HuH-7 (cell line): Measurements from ENCODE around the gene ZDHHC5.

ENCODE experiments used
- DNase-seq: peaks from one replicate; pipeline ENCODE4 v3.0.0; 2011; ENCODE audit warnings: low spot score

ZDHHC5 gene

GRCh38 chr11:57667736-57668433 lies at the start of gene ZDHHC5:
Gene ZDHHC5, plus strand, starts transcription at chr11:57668114. Its CDS starts 4,977 bp downstream, at chr11:57673091.
- peak; percentile 100 for DNase-seq

- no peak for DNase-seq
Observed at GRCh38 chr11:57618438-57618837, 49.5 kb upstream of the ZDHHC5 start.

GRCh38 chr11:57619331-57619730 lies 48.6 kb upstream of the ZDHHC5 start:
- no peak for DNase-seq

GRCh38 chr11:57620467-57620866 lies 47.4 kb upstream of the ZDHHC5 start:
- DNase-seq, result no peak

- DNase-seq, result no peak
Observed at GRCh38 chr11:57622263-57622662, 45.7 kb upstream of the ZDHHC5 start.

- DNase-seq, result no peak
Observed at GRCh38 chr11:57624864-57625263, 43.0 kb upstream of the ZDHHC5 start.

GRCh38 chr11:57626895-57627294 lies 41.0 kb upstream of the ZDHHC5 start:
- no peak for DNase-seq

- DNase-seq, result no peak
Observed at GRCh38 chr11:57630171-57630570, 37.7 kb upstream of the ZDHHC5 start.

- DNase-seq, result no peak
Observed at GRCh38 chr11:57632116-57632515, 35.8 kb upstream of the ZDHHC5 start.

GRCh38 chr11:57633394-57634070 lies 34.4 kb upstream of the ZDHHC5 start:
- DNase-seq, result no peak

- no peak for DNase-seq
Observed at GRCh38 chr11:57634311-57634710, 33.6 kb upstream of the ZDHHC5 start.

- DNase-seq, result no peak
Observed at GRCh38 chr11:57635246-57635645, 32.7 kb upstream of the ZDHHC5 start.

GRCh38 chr11:57637626-57638004 lies 30.3 kb upstream of the ZDHHC5 start:
- no peak for DNase-seq

GRCh38 chr11:57638005-57638781 lies 29.7 kb upstream of the ZDHHC5 start:
- DNase-seq, result peak; percentile 100

GRCh38 chr11:57638811-57639320 lies 29.0 kb upstream of the ZDHHC5 start:
- peak; percentile 55 for DNase-seq

GRCh38 chr11:57639321-57640067 lies 28.4 kb upstream of the ZDHHC5 start:
- DNase-seq, result peak; percentile 99

- peak; percentile 40 for DNase-seq
Observed at GRCh38 chr11:57640068-57640800, 27.7 kb upstream of the ZDHHC5 start.

- DNase-seq, result peak; percentile 99
Observed at GRCh38 chr11:57641011-57641807, 26.7 kb upstream of the ZDHHC5 start.

GRCh38 chr11:57643802-57644201 lies 24.1 kb upstream of the ZDHHC5 start:
- peak; percentile 77 for DNase-seq
